PFSK-1 (cell line): ENCODE measurements around the gene TMEM69.

Experiments
- SIN3A ChIP-seq: IDR thresholded peaks from 2 replicates; pipeline ENCODE4 v1.6.1; 2012; ENCODE audit warnings: mild to moderate bottlenecking, low read length, moderate library complexity, borderline replicate concordance; ENCODE audit not compliant: insufficient read depth
- TF ChIP-seq, protein P1 (sequence below), 2 experiments: IDR thresholded peaks; 2 replicates each; pipeline versions ENCODE4 v1.6.1 to v1.8.0; 2011 to 2012; ENCODE audit warnings: low read depth in 2 of 2, low read length in 2 of 2, control low read depth in 1 of 2, inconsistent platforms in 1 of 2, mild to moderate bottlenecking in 1 of 2, moderate library complexity in 1 of 2; ENCODE audit not compliant: insufficient read depth in 1 of 2

DNA sequence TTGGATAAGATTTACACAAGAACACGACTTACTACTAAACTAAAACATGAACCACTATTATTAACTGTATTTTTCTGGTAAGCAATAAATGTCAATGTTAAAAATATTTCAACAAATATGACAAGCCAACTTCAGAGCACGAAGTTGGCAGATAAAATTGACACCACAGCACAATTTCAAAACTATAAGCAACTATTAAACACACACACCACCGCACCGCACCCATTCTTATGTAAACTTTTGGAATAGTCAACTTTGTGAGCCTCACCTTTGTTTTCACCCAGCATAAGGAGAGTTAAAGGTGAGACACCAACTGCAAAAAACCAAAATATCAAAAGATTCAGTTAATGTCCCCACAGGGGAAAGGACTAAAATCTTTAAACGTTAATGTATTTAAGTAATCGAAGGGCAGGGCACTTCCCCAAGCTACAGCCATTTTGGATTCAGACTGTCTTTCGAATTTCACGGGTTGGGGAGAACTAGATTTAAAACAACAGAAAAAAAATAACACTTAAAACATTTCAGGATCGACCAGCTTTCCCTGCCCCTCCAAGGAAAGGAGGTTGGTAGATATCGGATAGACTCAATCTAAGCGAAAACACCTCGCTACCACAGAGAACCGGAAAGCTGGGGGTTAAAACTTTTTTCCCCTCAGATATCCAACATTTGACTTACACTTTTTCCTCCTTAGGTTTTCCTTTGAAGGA, 2.5 kb upstream of the TMEM69 start:
- TF ChIP-seq, protein P1, sequence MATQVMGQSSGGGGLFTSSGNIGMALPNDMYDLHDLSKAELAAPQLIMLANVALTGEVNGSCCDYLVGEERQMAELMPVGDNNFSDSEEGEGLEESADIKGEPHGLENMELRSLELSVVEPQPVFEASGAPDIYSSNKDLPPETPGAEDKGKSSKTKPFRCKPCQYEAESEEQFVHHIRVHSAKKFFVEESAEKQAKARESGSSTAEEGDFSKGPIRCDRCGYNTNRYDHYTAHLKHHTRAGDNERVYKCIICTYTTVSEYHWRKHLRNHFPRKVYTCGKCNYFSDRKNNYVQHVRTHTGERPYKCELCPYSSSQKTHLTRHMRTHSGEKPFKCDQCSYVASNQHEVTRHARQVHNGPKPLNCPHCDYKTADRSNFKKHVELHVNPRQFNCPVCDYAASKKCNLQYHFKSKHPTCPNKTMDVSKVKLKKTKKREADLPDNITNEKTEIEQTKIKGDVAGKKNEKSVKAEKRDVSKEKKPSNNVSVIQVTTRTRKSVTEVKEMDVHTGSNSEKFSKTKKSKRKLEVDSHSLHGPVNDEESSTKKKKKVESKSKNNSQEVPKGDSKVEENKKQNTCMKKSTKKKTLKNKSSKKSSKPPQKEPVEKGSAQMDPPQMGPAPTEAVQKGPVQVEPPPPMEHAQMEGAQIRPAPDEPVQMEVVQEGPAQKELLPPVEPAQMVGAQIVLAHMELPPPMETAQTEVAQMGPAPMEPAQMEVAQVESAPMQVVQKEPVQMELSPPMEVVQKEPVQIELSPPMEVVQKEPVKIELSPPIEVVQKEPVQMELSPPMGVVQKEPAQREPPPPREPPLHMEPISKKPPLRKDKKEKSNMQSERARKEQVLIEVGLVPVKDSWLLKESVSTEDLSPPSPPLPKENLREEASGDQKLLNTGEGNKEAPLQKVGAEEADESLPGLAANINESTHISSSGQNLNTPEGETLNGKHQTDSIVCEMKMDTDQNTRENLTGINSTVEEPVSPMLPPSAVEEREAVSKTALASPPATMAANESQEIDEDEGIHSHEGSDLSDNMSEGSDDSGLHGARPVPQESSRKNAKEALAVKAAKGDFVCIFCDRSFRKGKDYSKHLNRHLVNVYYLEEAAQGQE (IDR thresholded peaks at IDR 0.05; ENCODE audit: insufficient read depth in 1 of 2, low read depth in 2 of 2, low read length in 2 of 2) = no peak
- no peak for TF ChIP-seq SIN3A
